GM12878 (cell line): ENCODE data around the gene TLCD3B. TPM values are rescaled to one million over a fixed set of nuclear protein-coding genes. Genes with fewer than 3 reads are reported as not detected.

ENCODE experiments used
- CBFB ChIP-seq: IDR thresholded peaks from 2 replicates; pipeline ENCODE4 v1.6.1; 2016; ENCODE audit warnings: antibody characterized with exemption, low read depth
- E2F4 ChIP-seq: IDR thresholded peaks from 2 replicates; pipeline ENCODE4 v1.6.1; 2012; ENCODE audit warnings: low read depth, low read length, improper control_type of control experiment
- E2F8 ChIP-seq: fragments of 450-650 bp; IDR thresholded peaks from 2 replicates; pipeline ENCODE4 v1.6.1; 2018; ENCODE audit warnings: mild to moderate bottlenecking, low read depth, moderate library complexity; ENCODE audit not compliant: partially characterized antibody
- ELK1 ChIP-seq: IDR thresholded peaks from 2 replicates; pipeline ENCODE4 v1.6.1; 2012; ENCODE audit warnings: low read depth, low read length, improper control_type of control experiment
- EP300 ChIP-seq, 2 experiments: fragments of 150-350 bp in 1 of 2; IDR thresholded peaks; 2 replicates each; pipeline ENCODE4 v1.6.1; 2011 to 2012; ENCODE audit warnings: low read depth in 2 of 2, low read length in 2 of 2, borderline replicate concordance in 1 of 2, improper control_type of control experiment in 1 of 2, inconsistent platforms in 1 of 2; ENCODE audit not compliant: control insufficient read depth in 1 of 2
- ESRRA ChIP-seq: IDR thresholded peaks from 2 replicates; pipeline ENCODE4 v1.6.1; 2012; ENCODE audit warnings: mild to moderate bottlenecking, low read length, improper control_type of control experiment
- HCFC1 ChIP-seq: fragments of 150-350 bp; IDR thresholded peaks from 2 replicates; pipeline ENCODE4 v1.6.1; 2014; ENCODE audit warnings: low read length
- MYB ChIP-seq: fragments of 150-350 bp; IDR thresholded peaks from 2 replicates; pipeline ENCODE4 v1.6.1; 2014; ENCODE audit warnings: mild to moderate bottlenecking, low read depth, low read length, borderline replicate concordance
- NR2C2 ChIP-seq: IDR thresholded peaks from 2 replicates; pipeline ENCODE4 v1.6.1; 2011; ENCODE audit warnings: borderline replicate concordance, low read depth; ENCODE audit not compliant: control insufficient read depth, insufficient read length
- PBX3 ChIP-seq: IDR thresholded peaks from 2 replicates; pipeline ENCODE4 v1.6.1; 2011; ENCODE audit warnings: mild to moderate bottlenecking, low read depth, low read length, moderate library complexity; ENCODE audit not compliant: insufficient replicate concordance
- RCOR1 ChIP-seq: conservative IDR thresholded peaks from 2 replicates; pipeline ENCODE4 v1.6.1; 2012; ENCODE audit warnings: low read depth, low read length, improper control_type of control experiment
- RELB ChIP-seq: fragments of 450-650 bp; IDR thresholded peaks from 2 replicates; pipeline ENCODE4 v1.6.1; 2017; ENCODE audit warnings: low read depth, mild to moderate bottlenecking, moderate library complexity
- SRF ChIP-seq, 2 experiments: IDR thresholded peaks; 2 replicates each; pipeline ENCODE4 v1.6.1; 2011; ENCODE audit warnings: low read depth in 2 of 2, low read length in 2 of 2, mild to moderate bottlenecking in 1 of 2, moderate library complexity in 1 of 2
- STAT1 ChIP-seq: fragments of 450-650 bp; conservative IDR thresholded peaks from 2 replicates; pipeline ENCODE4 v1.6.1; 2014; ENCODE audit warnings: antibody characterized with exemption, mild to moderate bottlenecking
- YBX1 ChIP-seq: fragments of 450-650 bp; IDR thresholded peaks from 2 replicates; pipeline ENCODE4 v1.6.1; 2016; ENCODE audit warnings: antibody characterized with exemption
- ZBTB11 ChIP-seq: fragments of 450-650 bp; formaldehyde crosslinking; IDR thresholded peaks from 2 replicates; pipeline ENCODE4 v1.5.0; 2022; ENCODE audit warnings: mild to moderate bottlenecking, missing genetic modification characterization
- polyA plus RNA-seq, 11 experiments: library from polyadenylated mRNA; depleted of rRNA in 4 of 11; unstranded in 6 of 11; stranded (reverse) in 5 of 11; fragments of >200 nt; fragmentation: Nextera tagmentation in 4 of 11; fragmentation: Illumina TruSeq in 1 of 11; extraction: Ambion mirVana in 4 of 11; extraction: Trizol in 1 of 11; gene quantifications; 1 replicate in 1 of 11; 2 replicates in 10 of 11; pipeline versions ENCODE4 v1.2.1 to v1.2.3, GENCODE V29; 2011 to 2016; ENCODE audit warnings: inconsistent platforms in 2 of 11, missing spikeins in 2 of 11, low read depth in 1 of 11
- total RNA-seq, 4 experiments: library from RNA; depleted of rRNA in 3 of 4; stranded (reverse); fragments of >200 nt in 3 of 4; fragmentation: Illumina TruSeq in 1 of 4; extraction: Trizol in 1 of 4; gene quantifications; 2 replicates each; pipeline versions ENCODE4 v1.2.1 to v1.2.3, GENCODE V29; 2013 to 2021

Gene TLCD3B
- total and polyA plus RNA-seq, 10 of the 15 experiments (the other 5 are each of a cell fraction or from before 2014, with no cell fraction given): 0.05 to 0.51 (median 0.18) TPM; not detected in 4

- TF ChIP-seq RCOR1: no peak
- no peak for TF ChIP-seq HCFC1
- peak; percentile 82 for TF ChIP-seq ELK1
- TF ChIP-seq NR2C2: no peak
- TF ChIP-seq CBFB: peak; percentile 14
- peak in 1 of 2 experiments; percentile 51; a peak in 2 of 4 replicates for TF ChIP-seq EP300 (IDR thresholded peaks at IDR 0.05; ENCODE audit: borderline replicate concordance in 1 of 2, control insufficient read depth in 1 of 2, low read depth in 2 of 2, low read length in 2 of 2)
- TF ChIP-seq E2F4: peak; percentile 35
- TF ChIP-seq STAT1: peak; percentile 82; the same call in 1 of the 2 replicates
- TF ChIP-seq SRF (IDR thresholded peaks at IDR 0.05; ENCODE audit: low read depth in 2 of 2, low read length in 2 of 2): peak; percentile 92 to 97
- peak; percentile 68 for TF ChIP-seq E2F8
- TF ChIP-seq PBX3: peak; percentile 5
- TF ChIP-seq ZBTB11: 0 out of 2 replicates have a peak, but pooled peaks have one; percentile 21
- TF ChIP-seq YBX1: no peak
- TF ChIP-seq RELB: peak; percentile 87
- TF ChIP-seq ESRRA: no peak
- no peak for TF ChIP-seq MYB
These were observed 34.3 kb upstream of the TLCD3B start, which contains the start of gene ALDOA (continued) for GRCh38 chr16:30065102-30065942.
